GM21619 (cell line): ENCODE measurements around the gene YWHAQ.
"Not testable (repeated sequence)": the region's sequence is repeated elsewhere in the genome, so short reads cannot be mapped to it uniquely, and the experiment has no call there.

Source experiments
- ATAC-seq: cut with Tn5 transposase; IDR thresholded peaks from one replicate; pipeline ENCODE4 v1.9.1; 2021; ENCODE audit not compliant: unreplicated experiment

YWHAQ gene

GRCh38 chr2:9594366-9595054 is 36.3 kb downstream of the YWHAQ start:
- no peak for ATAC-seq

DNA sequence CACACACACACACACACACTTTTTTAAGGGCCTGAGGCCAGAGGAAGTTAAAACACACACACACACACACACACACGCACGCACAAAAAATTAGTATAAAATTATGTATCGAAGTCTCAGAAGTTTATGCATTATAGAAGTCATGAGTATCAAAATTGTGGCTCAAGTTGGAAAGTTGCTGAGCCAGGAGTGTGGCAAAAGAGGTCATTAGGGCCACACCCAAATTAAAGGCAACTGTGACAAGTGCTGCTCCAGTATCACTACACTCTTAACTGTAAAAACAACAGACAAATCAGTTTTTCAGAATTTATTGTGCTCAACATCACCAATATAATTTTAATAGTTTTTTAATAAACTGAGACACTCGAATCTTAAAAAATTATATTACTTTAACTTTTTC is 36.9 kb downstream of the YWHAQ start:
- ATAC-seq, result no peak

DNA sequence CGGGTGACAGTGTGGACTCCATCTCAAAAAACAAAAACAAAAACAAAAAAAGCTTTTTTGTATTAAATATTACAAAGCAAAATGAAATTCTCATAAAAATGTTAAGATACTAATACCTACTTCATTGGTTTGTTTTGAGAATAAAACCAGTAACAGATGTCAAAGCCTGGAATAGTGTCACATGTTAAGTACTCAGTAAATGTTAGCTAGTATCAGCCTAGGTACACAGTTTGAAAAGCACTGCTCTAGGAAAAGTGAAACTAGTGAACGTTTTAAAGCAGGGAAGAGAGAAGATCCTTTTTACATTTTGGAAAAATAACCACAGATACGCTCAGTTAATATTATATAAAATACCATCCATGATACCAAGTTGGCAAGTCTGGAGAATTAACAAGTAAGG is 38.1 kb downstream of the YWHAQ start:
- ATAC-seq, result no peak

DNA sequence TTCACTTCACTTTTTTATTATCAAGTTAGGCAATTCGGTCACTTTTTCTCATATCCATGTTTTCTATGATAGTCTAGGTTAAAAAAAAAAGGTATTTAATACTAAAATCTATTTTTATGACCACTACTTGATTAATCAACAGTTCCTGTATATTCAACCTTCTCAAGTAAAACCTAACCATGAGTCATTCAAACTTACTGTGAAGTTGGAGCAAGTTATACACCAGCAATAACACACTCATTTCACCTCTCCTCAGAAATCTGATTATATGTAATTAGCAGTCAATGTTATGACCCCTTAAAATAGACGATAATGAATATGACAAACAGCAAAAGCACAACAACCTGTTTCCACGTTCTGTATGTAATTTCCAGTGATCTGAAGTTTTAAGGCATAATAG is 40.2 kb downstream of the YWHAQ start:
- ATAC-seq, result no peak

- ATAC-seq, result no peak
Observed at GRCh38 chr2:9586465-9586864, 44.3 kb downstream of the YWHAQ start.

DNA sequence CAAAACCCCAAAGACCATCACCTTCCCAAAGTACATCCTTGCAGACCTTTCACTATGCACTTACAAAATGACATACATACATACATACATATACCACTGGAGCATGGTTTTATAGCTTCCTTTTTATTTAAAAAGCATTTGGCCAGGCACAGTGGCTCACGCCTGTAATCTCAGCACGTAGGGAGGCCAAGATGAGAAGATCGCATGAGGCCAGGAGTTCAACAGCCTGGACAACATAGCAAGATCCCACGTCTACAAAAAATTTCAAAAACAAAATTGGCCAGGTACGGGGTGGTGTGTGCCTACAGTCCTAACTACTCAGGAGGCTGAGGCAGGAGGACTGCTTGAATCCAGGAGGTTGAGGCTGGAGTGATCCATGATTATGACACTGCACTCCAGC is 45.3 kb downstream of the YWHAQ start:
- ATAC-seq, result no peak

DNA sequence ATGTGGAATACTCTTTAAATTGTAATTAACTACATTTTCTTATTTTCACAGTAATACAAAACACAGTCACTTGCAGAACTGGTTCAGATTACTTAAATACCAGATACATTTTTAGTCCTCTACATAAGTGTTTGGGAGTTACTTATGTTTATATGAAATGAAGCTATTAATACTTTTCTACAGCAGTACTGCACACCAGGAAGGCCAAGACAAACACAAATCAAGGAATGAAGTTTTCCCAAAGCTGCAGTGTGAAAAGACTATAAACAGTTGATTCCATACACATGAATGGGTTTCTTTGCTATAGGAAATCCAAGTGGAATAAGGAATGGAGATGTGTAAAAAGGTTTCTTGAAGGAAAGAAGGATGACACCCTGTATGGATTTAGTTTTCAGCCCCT is 45.9 kb downstream of the YWHAQ start:
- ATAC-seq, result not testable (repeated sequence)

GRCh38 chr2:9582624-9583023 is 48.2 kb downstream of the YWHAQ start:
- no peak for ATAC-seq

- no peak for ATAC-seq
Observed at GRCh38 chr2:9578467-9579235, 52.1 kb downstream of the YWHAQ start.

GRCh38 chr2:9574331-9574730 is 56.5 kb downstream of the YWHAQ start:
- no peak for ATAC-seq

DNA sequence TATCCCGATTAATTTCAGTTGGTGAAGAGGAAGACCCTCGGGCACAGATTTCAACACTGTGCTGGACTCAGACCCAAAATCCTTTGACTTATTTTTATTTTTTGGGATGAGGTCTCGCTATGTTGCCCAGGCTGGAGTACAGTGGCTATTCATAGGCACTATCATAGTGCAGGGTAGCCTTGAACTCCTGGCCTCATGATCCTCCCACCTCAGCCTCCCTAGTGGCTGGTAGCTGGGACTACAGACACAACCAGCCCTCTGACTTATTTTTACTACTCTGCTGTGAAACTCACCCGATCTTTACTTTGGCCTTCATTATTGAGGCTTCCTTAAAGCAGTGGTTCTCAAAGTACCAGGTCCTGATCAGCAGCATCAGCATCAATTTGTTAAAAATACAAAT is 57.0 kb downstream of the YWHAQ start:
- ATAC-seq, result no peak

DNA sequence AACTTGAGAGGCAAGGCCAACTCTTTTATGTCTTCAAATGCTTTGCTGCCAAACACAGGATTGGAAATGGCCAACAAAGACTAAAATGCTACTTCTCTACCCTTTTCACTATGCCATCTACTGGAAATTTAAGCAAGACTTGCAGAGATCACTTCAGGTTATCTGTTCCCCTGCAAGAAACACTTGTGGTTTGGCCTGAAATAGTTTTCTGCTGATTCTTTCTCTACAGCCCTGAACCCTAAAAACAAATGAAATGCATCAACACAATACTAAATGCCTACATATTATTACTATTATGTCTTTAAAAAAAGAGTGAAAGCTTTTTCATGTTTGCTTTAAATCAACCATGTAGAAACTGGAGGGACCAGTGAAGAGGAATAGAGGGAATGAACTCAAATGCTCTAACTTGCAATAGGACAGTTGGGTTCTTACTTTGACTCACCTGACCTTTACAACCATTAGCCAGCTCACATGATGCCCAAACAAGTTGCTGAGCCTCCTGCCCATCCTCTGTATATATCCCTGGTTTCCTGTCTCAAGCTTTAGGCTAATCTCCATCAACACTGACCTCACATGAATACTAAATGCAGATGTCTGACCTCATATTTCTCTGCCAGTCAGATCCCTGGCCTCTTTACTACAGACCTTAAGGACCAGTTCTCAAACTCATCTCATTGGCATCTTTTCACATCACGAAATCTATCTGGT is 57.6 kb downstream of the YWHAQ start:
- no peak for ATAC-seq

DNA sequence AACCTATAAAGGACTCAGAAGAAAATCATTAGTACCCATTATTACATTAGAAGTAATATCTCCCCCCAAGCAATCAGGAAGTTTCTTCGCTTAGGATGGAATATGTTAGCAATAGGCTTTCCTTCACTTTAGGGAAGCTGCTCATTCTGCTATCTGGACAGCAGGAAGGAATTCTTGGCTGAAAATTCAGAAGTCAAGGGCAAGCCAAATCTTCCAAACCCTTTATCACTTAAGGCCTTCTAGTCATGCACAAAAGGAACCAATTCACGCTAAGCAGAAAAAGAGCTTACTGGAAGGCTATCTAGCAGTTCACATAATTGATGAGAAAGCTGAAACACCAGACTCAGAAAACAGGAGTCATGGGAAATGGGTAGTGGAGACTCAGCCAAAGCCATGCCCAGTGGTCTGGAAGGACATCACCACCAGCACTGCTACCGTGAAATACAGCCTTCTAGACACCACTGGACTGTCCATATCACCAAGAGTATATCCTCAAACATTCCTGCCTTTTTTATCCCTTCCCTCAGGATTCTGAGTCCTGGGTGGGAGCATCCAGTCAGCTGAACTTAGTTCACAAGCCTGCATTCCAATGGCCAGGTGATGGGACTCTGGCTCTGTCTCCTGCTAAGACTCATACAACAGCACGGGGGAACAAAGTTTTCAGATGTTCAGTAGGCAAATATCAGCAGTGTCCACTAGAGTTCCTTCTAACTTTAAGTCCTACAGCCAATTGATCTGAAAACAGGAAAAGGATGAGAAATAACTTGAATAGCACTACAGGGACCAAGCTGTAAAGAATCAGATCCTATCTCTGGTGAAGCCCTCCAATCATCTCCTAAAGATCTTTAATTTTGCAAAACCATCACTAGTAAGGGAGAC is 60.4 kb downstream of the YWHAQ start:
- no peak for ATAC-seq

- ATAC-seq, result no peak
Observed at GRCh38 chr2:9565436-9566153, 65.2 kb downstream of the YWHAQ start.

DNA sequence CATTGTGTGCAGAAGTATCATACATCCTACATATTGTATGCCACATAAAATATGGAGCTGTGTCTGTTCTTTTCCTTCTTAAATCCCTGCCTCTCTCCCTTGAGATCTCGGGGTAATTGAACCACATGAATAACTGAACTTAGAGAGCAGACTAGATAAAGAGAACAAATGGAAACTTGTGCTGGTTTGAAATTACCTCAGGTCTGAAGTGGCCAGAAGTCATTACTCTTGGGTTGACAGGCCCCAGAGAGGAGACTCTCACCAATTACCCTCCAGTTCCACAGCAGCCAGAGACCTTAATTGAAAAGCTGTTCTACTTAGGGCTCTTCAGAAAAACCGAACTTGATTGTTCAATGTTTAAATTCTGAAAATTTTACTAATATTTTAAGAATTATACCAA is 70.2 kb downstream of the YWHAQ start:
- ATAC-seq, result no peak

GRCh38 chr2:9558948-9559381 is 71.8 kb downstream of the YWHAQ start:
- ATAC-seq, result no peak

- ATAC-seq, result peak; percentile 26
Observed at GRCh38 chr2:9556121-9556743, 74.6 kb downstream of the YWHAQ start.

- ATAC-seq, result peak; percentile 85
Observed at GRCh38 chr2:9555297-9556120, 75.3 kb downstream of the YWHAQ start, which contains the start of gene ADAM17. TSS of gene ADAM17 (minus strand) at chr2:9555830. CDS start at chr2:9555605, 225 bp downstream.

DNA sequence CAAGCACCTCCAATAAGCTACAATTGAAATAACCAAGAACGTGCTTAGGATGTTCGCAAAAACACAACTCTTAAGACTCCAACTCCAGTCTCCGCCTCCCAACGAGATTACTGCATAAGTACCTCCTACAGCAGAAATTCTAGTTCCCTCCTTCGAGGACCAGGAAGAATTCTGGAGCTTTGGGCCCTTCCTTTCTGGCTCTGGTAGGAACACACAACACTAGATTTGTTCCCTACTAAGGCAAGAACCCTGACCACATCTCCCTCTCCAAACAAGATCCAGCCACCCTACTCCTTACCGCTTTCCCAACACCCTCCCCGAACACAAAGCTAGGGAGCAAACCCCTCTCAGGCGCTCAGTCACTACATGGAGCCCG is 75.9 kb downstream of the YWHAQ start:
- no peak for ATAC-seq
